IMR-90 (cell line): ENCODE measurements around the gene UGT1A10. TPM values are rescaled to one million over a fixed set of nuclear protein-coding genes. Genes with fewer than 3 reads are reported as not detected.

ENCODE experiments used
- ATAC-seq: fragments of 200-7000 bp; cut with Tn5 transposase; 2 replicates; pipeline ENCODE4 v1.9.1; 2020; ENCODE audit warnings: low read depth, mild to moderate bottlenecking, moderate library complexity
- BruUV-seq: library from RNA; stranded (reverse); fragments of 400-500 nt; replicated peaks from 2 replicates; lab custom pipeline; 2021; lab: Mats Ljungman, UMichigan
- CTCF ChIA-PET: fragments of 300-600 bp; formaldehyde crosslinking; extraction: SDS; loops from one replicate; lab custom pipeline; 2021; ENCODE audit warnings: antibody characterized with exemption; lab: Yijun Ruan, JAX
- POLR2A ChIA-PET: fragments of 300-600 bp; sonication (Branson Sonifier 250); formaldehyde crosslinking; loops from one replicate; lab custom pipeline; 2022; ENCODE audit warnings: antibody characterized with exemption; ENCODE audit not compliant: unreplicated experiment; lab: Charles Lee
- DNase-seq: peaks from one replicate; pipeline ENCODE4 v3.0.0; 2013
- H2AFZ ChIP-seq: replicated peaks from 2 replicates; pipeline ENCODE3; 2013; ENCODE audit warnings: low read length, mild to moderate bottlenecking; ENCODE audit not compliant: poor library complexity
- H2AK5ac ChIP-seq: 2 replicates; pipeline ENCODE4 v1.6.1; 2013; ENCODE audit warnings: low read depth, low read length, inconsistent platforms
- H2AK9ac ChIP-seq: replicated peaks from 2 replicates; pipeline ENCODE3; 2013; ENCODE audit warnings: mild to moderate bottlenecking, low read depth, low read length, moderate library complexity; ENCODE audit not compliant: poor library complexity
- H2BK120ac ChIP-seq: 2 replicates; pipeline ENCODE4 v1.6.1; 2013; ENCODE audit warnings: low read depth, low read length, inconsistent platforms
- H2BK15ac ChIP-seq: 3 replicates; pipeline ENCODE4 v1.6.1; 2013; ENCODE audit warnings: low read depth, low read length, inconsistent platforms
- H2BK20ac ChIP-seq: 2 replicates; pipeline ENCODE4 v1.6.1; 2013; ENCODE audit warnings: low read depth, mild to moderate bottlenecking, inconsistent platforms, low read length, moderate library complexity
- H2BK5ac ChIP-seq: 2 replicates; pipeline ENCODE4 v1.6.1; 2013; ENCODE audit warnings: mild to moderate bottlenecking, low read depth, low read length, inconsistent platforms; ENCODE audit not compliant: poor library complexity, severe bottlenecking
- H3K14ac ChIP-seq: replicated peaks from 2 replicates; pipeline ENCODE4 v1.6.1; 2013; ENCODE audit warnings: low read depth, low read length, inconsistent platforms
- H3K18ac ChIP-seq: 2 replicates; pipeline ENCODE4 v1.6.1; 2013; ENCODE audit warnings: low read depth, low read length, control low read depth
- H3K23ac ChIP-seq: 2 replicates; pipeline ENCODE4 v1.6.1; 2013; ENCODE audit warnings: low read depth, low read length, inconsistent platforms
- H3K27ac ChIP-seq: 2 replicates; pipeline ENCODE4 v1.5.1; 2013; ENCODE audit warnings: mild to moderate bottlenecking, control low read depth, low read length; ENCODE audit not compliant: insufficient read depth
- H3K27me3 ChIP-seq: 2 replicates; pipeline ENCODE4 v1.6.1; 2013; ENCODE audit warnings: low read length; ENCODE audit not compliant: control insufficient read depth, insufficient read depth
- H3K36me3 ChIP-seq: 2 replicates; pipeline ENCODE4 v1.6.1; 2013; ENCODE audit warnings: low read length, mixed read lengths; ENCODE audit not compliant: control insufficient read depth, insufficient read depth
- H3K4ac ChIP-seq: 2 replicates; pipeline ENCODE4 v1.6.1; 2013; ENCODE audit warnings: low read depth, low read length, inconsistent platforms
- H3K4me1 ChIP-seq: 2 replicates; pipeline ENCODE4 v1.6.1; 2013; ENCODE audit warnings: low read length, mixed read lengths; ENCODE audit not compliant: control insufficient read depth, insufficient read depth
- H3K4me2 ChIP-seq: 2 replicates; pipeline ENCODE4 v1.6.1; 2013; ENCODE audit warnings: low read depth, mild to moderate bottlenecking, control low read depth, low read length, moderate library complexity
- H3K4me3 ChIP-seq: 2 replicates; pipeline ENCODE4 v1.5.1; 2013; ENCODE audit warnings: low read depth, mild to moderate bottlenecking, control low read depth, low read length, moderate library complexity; ENCODE audit not compliant: insufficient read depth
- H3K56ac ChIP-seq: 2 replicates; pipeline ENCODE4 v1.6.1; 2013; ENCODE audit warnings: low read length, inconsistent platforms; ENCODE audit not compliant: insufficient read depth; ENCODE audit errors: extremely low read depth
- H3K79me1 ChIP-seq, 2 experiments: 2 replicates each; pipeline ENCODE4 v1.6.1; 2013; ENCODE audit warnings: low read length in 2 of 2, inconsistent platforms in 1 of 2, low read depth in 1 of 2
- H3K9ac ChIP-seq: 2 replicates; pipeline ENCODE4 v1.6.1; 2013; ENCODE audit warnings: low read depth, low read length, control low read depth
- H3K9me1 ChIP-seq: 2 replicates; pipeline ENCODE4 v1.6.1; 2013; ENCODE audit warnings: low read length, inconsistent platforms; ENCODE audit not compliant: insufficient read depth
- H3K9me3 ChIP-seq: 2 replicates; pipeline ENCODE4 v1.6.1; 2013; ENCODE audit warnings: low read length; ENCODE audit not compliant: control insufficient read depth, insufficient read depth
- H4K20me1 ChIP-seq: 2 replicates; pipeline ENCODE4 v1.6.1; 2013; ENCODE audit warnings: low read length, inconsistent platforms; ENCODE audit not compliant: insufficient read depth
- H4K5ac ChIP-seq: 2 replicates; pipeline ENCODE4 v1.6.1; 2013; ENCODE audit warnings: mild to moderate bottlenecking, low read depth, low read length, control low read depth
- H4K8ac ChIP-seq, 2 experiments: 2 replicates each; pipeline ENCODE4 v1.6.1; 2013; ENCODE audit warnings: low read depth in 2 of 2, low read length in 2 of 2, control low read depth in 1 of 2, inconsistent platforms in 1 of 2
- H4K91ac ChIP-seq: 2 replicates; pipeline ENCODE4 v1.6.1; 2013; ENCODE audit warnings: low read depth, low read length, inconsistent platforms; ENCODE audit not compliant: insufficient read depth
- RFX5 ChIP-seq: IDR thresholded peaks from 2 replicates; pipeline ENCODE4 v1.8.0; 2012; ENCODE audit warnings: low read depth, mild to moderate bottlenecking, low read length, moderate library complexity
- WGBS, 2 experiments: methylation state at CpG; one replicate each; pipeline versions ENCODE4 v1.1.5 to v1.1.7; 2013; ENCODE audit warnings: missing lambda C conversion rate in 2 of 2; ENCODE audit not compliant: insufficient read length in 1 of 2; ENCODE audit errors: extremely low coverage in 2 of 2; 5-methylcytosine and 5-hydroxymethylcytosine counted together
- dilution Hi-C: fragments of 300-500 bp; cut with HindIII; formaldehyde crosslinking; loops from one replicate; pipeline ENCODE4 v1.14.3; 2018; ENCODE audit warnings: low sequenced_read_pairs; ENCODE audit not compliant: unreplicated experiment
- in situ Hi-C: fragments of 300-500 bp; cut with MboI; formaldehyde crosslinking; loops from 3 replicates; pipeline ENCODE4 v1.14.3; 2019; ENCODE audit warnings: low sequenced_read_pairs, inconsistent platforms, mixed read lengths
- intact Hi-C: fragments of 100-400 bp; cut with micrococcal nuclease; formaldehyde crosslinking; loops from 2 replicates; pipeline ENCODE4 v1.10.0; 2022
- polyA plus RNA-seq, 3 experiments: library from polyadenylated mRNA; depleted of rRNA; stranded (reverse); fragments of >200 nt; gene quantifications; 2 replicates each; pipeline ENCODE4 v1.2.3, GENCODE V29; 2012; ENCODE audit warnings: low replicate concordance in 1 of 3
- total RNA-seq: library from RNA; depleted of rRNA; stranded (reverse); fragments of >200 nt; gene quantifications from 2 replicates; pipeline ENCODE4 v1.2.3, GENCODE V29; 2012

The UGT1A10 gene
- total and polyA plus RNA-seq, 2 of the 4 experiments (the other 2 are of a cell fraction): not detected

GRCh38 chr2:233803292-233803911, 167.2 kb downstream of the UGT1A10 start:
- Histone ChIP-seq H3K18ac (no peak overlapping the region), H3K9me1 (no peaks in the 10 kb centered on the region), H4K5ac (no peak overlapping the region), H4K8ac (no peak overlapping the region), H3K9ac (no peak overlapping the region), H3K4me3 (no peak overlapping the region), H3K4me1 (no peaks in the 10 kb centered on the region), H4K20me1 (no peaks in the 10 kb centered on the region), H2BK20ac (no peak overlapping the region), H2BK5ac (no peak overlapping the region), H3K14ac (no peak overlapping the region), H4K91ac (no peak overlapping the region), H2AK9ac (no peak overlapping the region), H3K27me3 (peaks cover 29% of the 10 kb centered on the region), H2AFZ (no peak overlapping the region), H2BK15ac (no peak overlapping the region), H3K23ac (no peak overlapping the region), H3K9me3 (no peaks in the 10 kb centered on the region; the same call in 1 of the 2 replicates), H3K4ac (no peak overlapping the region), H3K79me1 (no peaks in the 10 kb centered on the region), H3K56ac (no peak overlapping the region), H3K4me2 (no peak overlapping the region), H3K27ac (no peak overlapping the region), H2AK5ac (no peak overlapping the region), H3K36me3 (no peaks in the 10 kb centered on the region), H2BK120ac (no peak overlapping the region)
- in situ Hi-C loops: no loop called here
- intact Hi-C loops: no loop called here
- POLR2A ChIA-PET: no interaction called here
- BruUV-seq: no TSS peak
- DNase-seq (no peak), ATAC-seq (no peak)
- WGBS, 2 experiments: no CpG with 5 or more reads among the region's 2 CpGs
- TF ChIP-seq RFX5: no peak
- CTCF ChIA-PET: no interaction called here
- dilution Hi-C loops: no loop called here
